Effector memory CD8-positive, alpha-beta T cell (primary cell): Measurements from ENCODE around the gene SPTB.

Experiments
- ATAC-seq: fragments of 150-1000 bp; cut with Tn5 transposase; replicated peaks from 2 replicates; pipeline ENCODE4 v1.10.0; 2021; ENCODE audit warnings: mild to moderate bottlenecking, moderate library complexity
- DNase-seq, 3 experiments: peaks; one replicate each; pipeline ENCODE4 v3.0.0; 2021
- H3K27ac Mint-ChIP-seq, 2 donors: one replicate each; pipeline ENCODE4 v1.8.0; 2022; ENCODE audit warnings: mild to moderate bottlenecking in 2 of 2, mixed read lengths in 2 of 2, moderate library complexity in 2 of 2
- H3K27me3 Mint-ChIP-seq, 2 donors: one replicate each; pipeline ENCODE4 v1.8.0; 2022; ENCODE audit warnings: mixed read lengths in 2 of 2
- H3K36me3 Mint-ChIP-seq: one replicate; pipeline ENCODE4 v1.8.0; 2022; ENCODE audit warnings: mild to moderate bottlenecking, moderate library complexity, mixed read lengths; ENCODE audit not compliant: insufficient read depth
- H3K4me1 Mint-ChIP-seq, 2 donors: one replicate each; pipeline ENCODE4 v1.8.0; 2022; ENCODE audit warnings: low read depth in 2 of 2, mixed read lengths in 2 of 2
- H3K4me3 Mint-ChIP-seq, 2 donors: one replicate each; pipeline ENCODE4 v1.8.0; 2022; ENCODE audit warnings: mild to moderate bottlenecking in 2 of 2, mixed read lengths in 2 of 2, moderate library complexity in 2 of 2
- H3K9me3 Mint-ChIP-seq, 2 donors: one replicate each; pipeline ENCODE4 v1.8.0; 2022; ENCODE audit warnings: mixed read lengths in 2 of 2
- total RNA-seq, 9 experiments: gene quantifications; one replicate each; lab custom pipeline; 2026; lab: John Stamatoyannopoulos, UW

SPTB gene
- 0 to 1.3 (median 0.12) reads per million in 9 experiments for total RNA-seq

GRCh38 chr14:64879635-64880220 is at the start of gene SPTB:
Gene SPTB (minus strand): TSS chr14:64879907. CDS start chr14:64823094, 56,813 bp downstream.
- Mint-ChIP-seq H3K4me1 (peaks cover 4 to 8% of the 10 kb centered on the region in 2 donors), H3K36me3 (no peaks in the 10 kb centered on the region), H3K27ac (peak within 1 kb of the TSS in 1 of 2 donors; percentile 64), H3K27me3 (peaks cover 65 to 73% of the 10 kb centered on the region in 2 donors), H3K4me3 (peak within 1 kb of the TSS; percentile 85 to 87), H3K9me3 (no peaks in the 10 kb centered on the region)
- peak; percentile 76 for ATAC-seq
- DNase-seq, result peak in 2 of 3 experiments; percentile 19 to 31

GRCh38 chr14:64929014-64929359 is 49.3 kb upstream of the SPTB start:
- H3K4me3 Mint-ChIP-seq, result no peak overlapping the region
- ATAC-seq (peak; percentile 43), DNase-seq (no peak)
- no peaks in the 10 kb centered on the region for H3K9me3 Mint-ChIP-seq
- H3K27ac Mint-ChIP-seq, result no peak overlapping the region
- peaks cover 59% of the 10 kb centered on the region for H3K36me3 Mint-ChIP-seq
- H3K4me1 Mint-ChIP-seq, result peaks cover 12 to 20% of the 10 kb centered on the region in 2 donors
- no peaks in the 10 kb centered on the region for H3K27me3 Mint-ChIP-seq

- Mint-ChIP-seq H3K27ac (no peak overlapping the region), H3K4me1 (peaks cover 12 to 24% of the 10 kb centered on the region in 2 donors), H3K4me3 (no peak overlapping the region), H3K27me3 (no peaks in the 10 kb centered on the region), H3K9me3 (no peaks in the 10 kb centered on the region), H3K36me3 (peaks cover 59% of the 10 kb centered on the region)
- DNase-seq (no peak), ATAC-seq (peak; percentile 89)
Measured at GRCh38 chr14:64928239-64929013, 48.7 kb upstream of the SPTB start.

- no peak overlapping the region for H3K27ac Mint-ChIP-seq
- H3K4me1 Mint-ChIP-seq, result peaks cover 15 to 28% of the 10 kb centered on the region in 2 donors
- H3K4me3 Mint-ChIP-seq, result no peak overlapping the region
- no peaks in the 10 kb centered on the region for H3K9me3 Mint-ChIP-seq
- peaks cover 50% of the 10 kb centered on the region for H3K36me3 Mint-ChIP-seq
- no peak for ATAC-seq
- no peak for DNase-seq
- H3K27me3 Mint-ChIP-seq, result no peaks in the 10 kb centered on the region
Measured at GRCh38 chr14:64927031-64927430, 47.3 kb upstream of the SPTB start.

- Mint-ChIP-seq H3K36me3 (peaks cover 46% of the 10 kb centered on the region), H3K4me1 (peaks cover 20 to 33% of the 10 kb centered on the region in 2 donors), H3K27ac (no peak overlapping the region), H3K9me3 (no peaks in the 10 kb centered on the region), H3K27me3 (no peaks in the 10 kb centered on the region), H3K4me3 (no peak overlapping the region)
- DNase-seq (no peak), ATAC-seq (no peak)
Measured at GRCh38 chr14:64926398-64926995, 46.8 kb upstream of the SPTB start.

- H3K4me1 Mint-ChIP-seq, result peaks cover 29 to 46% of the 10 kb centered on the region in 2 donors
- DNase-seq, result no peak
- no peak overlapping the region for H3K4me3 Mint-ChIP-seq
- H3K27me3 Mint-ChIP-seq, result no peaks in the 10 kb centered on the region
- H3K9me3 Mint-ChIP-seq, result no peaks in the 10 kb centered on the region
- ATAC-seq, result no peak
- H3K36me3 Mint-ChIP-seq, result peaks cover 38% of the 10 kb centered on the region
- H3K27ac Mint-ChIP-seq, result no peak overlapping the region
Measured at GRCh38 chr14:64923015-64923414, 43.3 kb upstream of the SPTB start.

- no peak overlapping the region for H3K4me3 Mint-ChIP-seq
- ATAC-seq, result no peak
- H3K36me3 Mint-ChIP-seq, result peaks cover 28% of the 10 kb centered on the region
- peaks cover 43 to 58% of the 10 kb centered on the region in 2 donors for H3K4me1 Mint-ChIP-seq
- DNase-seq, result no peak
- H3K27ac Mint-ChIP-seq, result no peak overlapping the region
- no peaks in the 10 kb centered on the region for H3K9me3 Mint-ChIP-seq
- H3K27me3 Mint-ChIP-seq, result no peaks in the 10 kb centered on the region
Measured at GRCh38 chr14:64920465-64920864, 40.8 kb upstream of the SPTB start.

GRCh38 chr14:64919618-64920017 is 39.9 kb upstream of the SPTB start:
- Mint-ChIP-seq H3K27ac (no peak overlapping the region), H3K27me3 (no peaks in the 10 kb centered on the region), H3K9me3 (no peaks in the 10 kb centered on the region), H3K4me1 (peaks cover 50 to 63% of the 10 kb centered on the region in 2 donors), H3K36me3 (peaks cover 25% of the 10 kb centered on the region), H3K4me3 (no peak overlapping the region)
- no peak for ATAC-seq
- DNase-seq, result no peak

- Mint-ChIP-seq H3K27ac (peak overlapping the region in 1 of 2 donors; percentile 51), H3K9me3 (no peaks in the 10 kb centered on the region), H3K36me3 (peaks cover 25% of the 10 kb centered on the region), H3K4me1 (peaks cover 49 to 63% of the 10 kb centered on the region in 2 donors), H3K27me3 (no peaks in the 10 kb centered on the region), H3K4me3 (no peak overlapping the region)
- no peak for ATAC-seq
- DNase-seq, result no peak
Measured at GRCh38 chr14:64919215-64919614, 39.5 kb upstream of the SPTB start.

GRCh38 chr14:64918216-64918615 is 38.5 kb upstream of the SPTB start:
- DNase-seq (no peak), ATAC-seq (no peak)
- no peaks in the 10 kb centered on the region for H3K27me3 Mint-ChIP-seq
- H3K27ac Mint-ChIP-seq, result peak overlapping the region; percentile 51 to 94
- H3K4me3 Mint-ChIP-seq, result peak overlapping the region in 1 of 2 donors; percentile 39
- H3K36me3 Mint-ChIP-seq, result peaks cover 22% of the 10 kb centered on the region
- H3K9me3 Mint-ChIP-seq, result no peaks in the 10 kb centered on the region
- H3K4me1 Mint-ChIP-seq, result peaks cover 52 to 66% of the 10 kb centered on the region in 2 donors

- no peaks in the 10 kb centered on the region for H3K9me3 Mint-ChIP-seq
- DNase-seq, result no peak
- H3K27ac Mint-ChIP-seq, result peak overlapping the region; percentile 98 to 99
- peaks cover 22% of the 10 kb centered on the region for H3K36me3 Mint-ChIP-seq
- H3K4me3 Mint-ChIP-seq, result peak overlapping the region; percentile 92 to 94
- no peak for ATAC-seq
- H3K4me1 Mint-ChIP-seq, result peaks cover 43 to 53% of the 10 kb centered on the region in 2 donors
- no peaks in the 10 kb centered on the region for H3K27me3 Mint-ChIP-seq
Measured at GRCh38 chr14:64915797-64916196, 36.1 kb upstream of the SPTB start.

- no peaks in the 10 kb centered on the region for H3K9me3 Mint-ChIP-seq
- peak overlapping the region; percentile 98 to 99 for H3K27ac Mint-ChIP-seq
- peaks cover 22% of the 10 kb centered on the region for H3K36me3 Mint-ChIP-seq
- ATAC-seq, result no peak
- DNase-seq, result no peak
- H3K27me3 Mint-ChIP-seq, result peaks cover 0 to 5% of the 10 kb centered on the region in 2 donors
- peaks cover 39 to 45% of the 10 kb centered on the region in 2 donors for H3K4me1 Mint-ChIP-seq
- H3K4me3 Mint-ChIP-seq, result peak overlapping the region; percentile 92 to 94
Measured at GRCh38 chr14:64915029-64915424, 35.3 kb upstream of the SPTB start.

GRCh38 chr14:64914237-64915028 is 34.7 kb upstream of the SPTB start, which contains the start of gene CHURC1:
Gene CHURC1 (plus strand): TSS chr14:64914455. CDS start chr14:64914496, 41 bp downstream.
- ATAC-seq (peak; percentile 83), DNase-seq (peak; percentile 92 to 94 (median 93))
- H3K36me3 Mint-ChIP-seq, result peaks cover 22% of the 10 kb centered on the region
- no peaks in the 10 kb centered on the region for H3K9me3 Mint-ChIP-seq
- H3K27me3 Mint-ChIP-seq, result peaks cover 0 to 6% of the 10 kb centered on the region in 2 donors
- peak within 1 kb of the TSS; percentile 98 to 99 for H3K27ac Mint-ChIP-seq
- H3K4me3 Mint-ChIP-seq, result peak within 1 kb of the TSS; percentile 92 to 94
- H3K4me1 Mint-ChIP-seq, result peaks cover 35 to 41% of the 10 kb centered on the region in 2 donors
